Astrocyte (in vitro differentiated cells and primary cell): ENCODE results near the gene MASP1. TPM values are rescaled to one million over a fixed set of nuclear protein-coding genes. Genes with fewer than 3 reads are reported as not detected.
A peak's percentile ranks its signal among the peaks of the same experiment; 100 is the strongest.

Experiments
- DNase-seq: peaks from one replicate; pipeline ENCODE4 v3.0.0-alpha.2; 2010; ENCODE audit warnings: low read depth
- FAIRE-seq: peaks from 2 replicates; lab custom pipeline; 2011; peaks lifted over from hg19 to GRCh38; lab: Jason Lieb, UNC
- H2AFZ ChIP-seq: 2 replicates; pipeline ENCODE4 v1.6.0; 2012; ENCODE audit warnings: low read depth, low read length, inconsistent platforms
- H3K27ac ChIP-seq: 2 replicates; pipeline ENCODE4 v1.5.1; 2011; ENCODE audit warnings: low read depth, low read length, inconsistent platforms
- H3K27me3 ChIP-seq: 2 replicates; pipeline ENCODE4 v1.6.0; 2011; ENCODE audit warnings: low read length, inconsistent platforms; ENCODE audit not compliant: insufficient read depth
- H3K36me3 ChIP-seq: 2 replicates; pipeline ENCODE4 v1.5.1; 2011; ENCODE audit warnings: low read length, inconsistent platforms; ENCODE audit not compliant: insufficient read depth
- H3K4me1 ChIP-seq: 2 replicates; pipeline ENCODE4 v1.5.1; 2011; ENCODE audit warnings: low read length, inconsistent platforms; ENCODE audit not compliant: insufficient read depth
- H3K4me2 ChIP-seq: 2 replicates; pipeline ENCODE4 v1.6.0; 2012; ENCODE audit warnings: low read length, inconsistent platforms
- H3K4me3 ChIP-seq: 2 replicates; pipeline ENCODE4 v1.5.1; 2011; ENCODE audit warnings: low read depth, mild to moderate bottlenecking, low read length, inconsistent platforms; ENCODE audit not compliant: insufficient read depth
- H3K79me2 ChIP-seq: 2 replicates; pipeline ENCODE4 v1.6.0; 2012; ENCODE audit warnings: mild to moderate bottlenecking, low read length, inconsistent platforms; ENCODE audit not compliant: insufficient read depth
- H3K9ac ChIP-seq: 2 replicates; pipeline ENCODE4 v1.6.0; 2012; ENCODE audit warnings: mild to moderate bottlenecking, low read length, inconsistent platforms
- H3K9me3 ChIP-seq: 2 replicates; pipeline ENCODE4 v1.5.1; 2012; ENCODE audit warnings: low read depth, mild to moderate bottlenecking, low read length, inconsistent platforms; ENCODE audit not compliant: insufficient read depth
- H4K20me1 ChIP-seq: 2 replicates; pipeline ENCODE4 v1.6.0; 2012; ENCODE audit warnings: low read length, inconsistent platforms; ENCODE audit not compliant: insufficient read depth
- H3K27ac Mint-ChIP-seq: one replicate; pipeline ENCODE4 v1.8.0; 2021; ENCODE audit warnings: mild to moderate bottlenecking, mixed read lengths; ENCODE audit not compliant: unreplicated experiment
- H3K27me3 Mint-ChIP-seq: one replicate; pipeline ENCODE4 v1.8.0; 2021; ENCODE audit warnings: low read depth, mixed read lengths; ENCODE audit not compliant: unreplicated experiment
- H3K36me3 Mint-ChIP-seq: one replicate; pipeline ENCODE4 v1.8.0; 2021; ENCODE audit warnings: low read depth, mixed read lengths; ENCODE audit not compliant: unreplicated experiment
- H3K4me1 Mint-ChIP-seq: one replicate; pipeline ENCODE4 v1.8.0; 2021; ENCODE audit warnings: low read depth, mixed read lengths; ENCODE audit not compliant: unreplicated experiment
- H3K4me3 Mint-ChIP-seq: one replicate; pipeline ENCODE4 v1.8.0; 2021; ENCODE audit warnings: mild to moderate bottlenecking, moderate library complexity, mixed read lengths; ENCODE audit not compliant: unreplicated experiment
- H3K9me3 Mint-ChIP-seq: one replicate; pipeline ENCODE4 v1.8.0; 2021; ENCODE audit warnings: mild to moderate bottlenecking, mixed read lengths; ENCODE audit not compliant: unreplicated experiment
- EZH2 ChIP-seq: IDR thresholded peaks from 2 replicates; pipeline ENCODE4 v1.6.1; 2012; ENCODE audit warnings: mild to moderate bottlenecking, low read length, inconsistent platforms; ENCODE audit not compliant: insufficient read depth
- total RNA-seq: library from RNA; stranded (reverse); gene quantifications from 2 replicates; pipeline ENCODE4 v1.2.1, GENCODE V29; 2021
- TF ChIP-seq, protein P1 (sequence below): IDR thresholded peaks from 2 replicates; pipeline ENCODE4 v1.5.1; 2011; ENCODE audit warnings: low read depth, mild to moderate bottlenecking, inconsistent platforms, low read length, moderate library complexity; ENCODE audit not compliant: insufficient read depth

MASP1 gene
- total RNA-seq, 1 donor from 2014 or later: 0.79 TPM

DNA sequence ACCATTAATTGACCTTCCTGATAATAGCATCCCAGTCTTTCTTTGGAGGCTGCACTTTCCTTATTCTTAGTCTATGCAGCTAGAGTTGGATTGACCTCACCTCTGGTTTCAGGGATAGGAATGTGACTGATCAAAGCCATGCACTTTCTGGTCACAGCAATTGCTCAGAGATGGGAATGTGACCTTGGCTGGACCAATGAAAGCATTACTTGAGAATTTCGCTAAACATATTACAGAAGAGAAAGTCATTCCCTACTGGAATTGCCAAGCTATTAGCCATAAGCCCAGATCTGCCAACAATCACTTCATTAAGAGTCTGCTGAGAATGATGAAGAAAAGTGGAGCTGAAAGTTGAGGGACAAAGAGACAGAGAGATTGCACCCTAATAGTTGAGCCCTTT lies 61.5 kb downstream of the MASP1 start:
- FAIRE-seq (no peak), DNase-seq (peak; percentile 25)
- Histone ChIP-seq H3K4me3 (no peak overlapping the region), H3K27ac (no peak overlapping the region), H3K36me3 (no peaks in the 10 kb centered on the region), H3K4me1 (peaks cover 4% of the 10 kb centered on the region), H3K4me2 (no peak overlapping the region), H3K27me3 (peaks cover 6% of the 10 kb centered on the region), H2AFZ (no peak overlapping the region), H4K20me1 (no peaks in the 10 kb centered on the region), H3K9ac (no peak overlapping the region), H3K9me3 (no peaks in the 10 kb centered on the region), H3K79me2 (no peaks in the 10 kb centered on the region)
- TF ChIP-seq EZH2: no peak
- TF ChIP-seq, protein P1, sequence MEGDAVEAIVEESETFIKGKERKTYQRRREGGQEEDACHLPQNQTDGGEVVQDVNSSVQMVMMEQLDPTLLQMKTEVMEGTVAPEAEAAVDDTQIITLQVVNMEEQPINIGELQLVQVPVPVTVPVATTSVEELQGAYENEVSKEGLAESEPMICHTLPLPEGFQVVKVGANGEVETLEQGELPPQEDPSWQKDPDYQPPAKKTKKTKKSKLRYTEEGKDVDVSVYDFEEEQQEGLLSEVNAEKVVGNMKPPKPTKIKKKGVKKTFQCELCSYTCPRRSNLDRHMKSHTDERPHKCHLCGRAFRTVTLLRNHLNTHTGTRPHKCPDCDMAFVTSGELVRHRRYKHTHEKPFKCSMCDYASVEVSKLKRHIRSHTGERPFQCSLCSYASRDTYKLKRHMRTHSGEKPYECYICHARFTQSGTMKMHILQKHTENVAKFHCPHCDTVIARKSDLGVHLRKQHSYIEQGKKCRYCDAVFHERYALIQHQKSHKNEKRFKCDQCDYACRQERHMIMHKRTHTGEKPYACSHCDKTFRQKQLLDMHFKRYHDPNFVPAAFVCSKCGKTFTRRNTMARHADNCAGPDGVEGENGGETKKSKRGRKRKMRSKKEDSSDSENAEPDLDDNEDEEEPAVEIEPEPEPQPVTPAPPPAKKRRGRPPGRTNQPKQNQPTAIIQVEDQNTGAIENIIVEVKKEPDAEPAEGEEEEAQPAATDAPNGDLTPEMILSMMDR: no peak
- no peaks in the 10 kb centered on the region for H3K36me3 Mint-ChIP-seq
- H3K9me3 Mint-ChIP-seq: peaks cover 2% of the 10 kb centered on the region
- H3K4me3 Mint-ChIP-seq: no peak overlapping the region
- peaks cover 10% of the 10 kb centered on the region for H3K27me3 Mint-ChIP-seq
- H3K4me1 Mint-ChIP-seq: peaks cover 7% of the 10 kb centered on the region
- H3K27ac Mint-ChIP-seq: no peak overlapping the region

DNA sequence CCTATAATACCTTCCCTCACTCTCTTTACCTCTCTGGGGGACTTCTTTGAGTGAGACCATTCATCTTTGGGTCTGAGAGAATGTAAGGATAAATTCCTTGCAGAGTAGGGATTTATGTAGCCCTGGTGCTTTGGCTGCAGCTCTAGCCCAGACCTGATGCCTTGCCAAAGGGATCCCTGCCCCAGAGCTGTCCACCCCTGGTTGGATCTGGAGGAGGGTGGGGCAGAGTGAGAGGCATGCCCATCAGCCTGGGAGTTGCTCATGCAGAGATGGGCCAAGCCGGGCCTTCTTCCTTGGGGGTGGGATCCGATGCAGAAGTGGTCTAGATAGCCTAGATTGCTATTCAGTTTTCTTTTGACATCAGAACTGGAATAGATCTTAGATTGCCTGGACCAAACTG lies 62.8 kb downstream of the MASP1 start:
- Histone ChIP-seq H2AFZ (no peak overlapping the region), H3K79me2 (no peaks in the 10 kb centered on the region), H3K36me3 (no peaks in the 10 kb centered on the region), H4K20me1 (no peaks in the 10 kb centered on the region), H3K9ac (no peak overlapping the region), H3K4me2 (no peak overlapping the region), H3K27me3 (peaks cover 6% of the 10 kb centered on the region), H3K27ac (no peak overlapping the region), H3K4me3 (no peak overlapping the region), H3K9me3 (no peaks in the 10 kb centered on the region), H3K4me1 (peaks cover 4% of the 10 kb centered on the region)
- no peak overlapping the region for H3K27ac Mint-ChIP-seq
- no peak for DNase-seq
- no peaks in the 10 kb centered on the region for H3K36me3 Mint-ChIP-seq
- TF ChIP-seq EZH2: no peak
- TF ChIP-seq, protein P1: no peak
- FAIRE-seq: no peak
- peaks cover 2% of the 10 kb centered on the region for H3K9me3 Mint-ChIP-seq
- H3K27me3 Mint-ChIP-seq: peaks cover 10% of the 10 kb centered on the region
- H3K4me3 Mint-ChIP-seq: no peak overlapping the region
- peaks cover 7% of the 10 kb centered on the region for H3K4me1 Mint-ChIP-seq

DNA sequence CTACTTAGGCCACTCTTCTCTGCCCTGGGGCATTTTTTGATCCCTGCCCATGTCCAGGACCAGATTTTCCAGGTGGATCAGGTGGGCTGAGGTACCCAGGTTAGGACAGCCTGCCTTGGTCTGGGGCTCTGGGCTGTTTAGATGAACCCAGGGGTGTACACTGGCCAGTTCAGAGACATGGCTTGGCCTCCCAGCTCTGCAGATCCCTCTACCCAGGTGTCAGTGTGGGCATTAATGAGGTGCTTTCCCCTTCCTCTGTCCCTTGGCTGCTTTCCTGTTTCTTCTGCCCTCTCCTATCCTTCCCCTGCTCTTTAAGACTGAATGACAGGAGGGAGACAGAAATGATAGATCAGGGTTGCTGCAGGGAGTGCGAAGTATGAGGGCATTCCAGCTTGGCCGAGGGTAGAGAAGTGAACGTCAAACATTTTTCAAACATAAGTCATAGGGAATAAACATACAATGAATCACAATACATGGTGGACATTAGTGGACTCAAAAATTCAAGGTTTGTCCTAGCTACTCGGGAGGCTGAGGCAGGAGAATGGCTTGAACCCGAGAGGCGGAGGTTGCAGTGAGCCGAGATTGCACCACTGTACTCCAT lies 63.8 kb downstream of the MASP1 start:
- Histone ChIP-seq H3K4me1 (peaks cover 4% of the 10 kb centered on the region), H4K20me1 (no peaks in the 10 kb centered on the region), H2AFZ (no peak overlapping the region), H3K27ac (peak overlapping the region; percentile 10), H3K9me3 (no peaks in the 10 kb centered on the region), H3K4me2 (peak overlapping the region; percentile 53), H3K36me3 (no peaks in the 10 kb centered on the region), H3K27me3 (peaks cover 6% of the 10 kb centered on the region), H3K79me2 (no peaks in the 10 kb centered on the region), H3K9ac (no peak overlapping the region), H3K4me3 (no peak overlapping the region)
- no peaks in the 10 kb centered on the region for H3K36me3 Mint-ChIP-seq
- H3K27ac Mint-ChIP-seq: no peak overlapping the region
- no peak for FAIRE-seq
- DNase-seq: peak; percentile 81
- TF ChIP-seq, protein P1: no peak
- TF ChIP-seq EZH2: no peak
- H3K9me3 Mint-ChIP-seq: peaks cover 2% of the 10 kb centered on the region
- H3K4me3 Mint-ChIP-seq: no peak overlapping the region
- H3K27me3 Mint-ChIP-seq: peaks cover 13% of the 10 kb centered on the region
- H3K4me1 Mint-ChIP-seq: peaks cover 9% of the 10 kb centered on the region
